Measurements from ENCODE around the gene IL33. TPM values are rescaled to one million over a fixed set of nuclear protein-coding genes. Genes with fewer than 3 reads are reported as not detected.
A peak's percentile ranks its signal among the peaks of the same experiment; 100 is the strongest.

The IL33 gene
- total and polyA plus RNA-seq, 2 of the 8 experiments (the other 6 are each of a cell fraction or from before 2014, with no cell fraction given): not detected

GRCh38 chr9:6195714-6196360 lies 19.8 kb upstream of the IL33 start:
- H2BK5ac ChIP-seq (ENCODE audit: low read depth, low read length): no peak overlapping the region
- no peak overlapping the region for H3K14ac ChIP-seq (ENCODE audit: insufficient read length)
- no peak overlapping the region for H3K18ac ChIP-seq (ENCODE audit: extremely low read depth, low read length)
- no peaks in the 10 kb centered on the region for H3K79me1 ChIP-seq (ENCODE audit: low read depth, low read length)
- ChIA-PET CTCF (ENCODE audit: partially characterized antibody) (interaction anchor here (0.7 to 7.0 kb wide), 11 partner anchors 10 to 364 kb away, joined by 3 to 99 read pairs (median 7); no protein-coding TSS in a partner anchor), POLR2A (ENCODE audit: partially characterized antibody) (interaction anchor here (0.7 kb wide), 1 partner anchor 8 kb away, joined by 3 read pairs; no protein-coding TSS in a partner anchor)
- H2BK15ac ChIP-seq (ENCODE audit: low read length): no peak overlapping the region
- H3K9me3 ChIP-seq (ENCODE audit: insufficient read depth in 2 of 2, low read depth in 1 of 2, low read length in 1 of 2): no peaks in the 10 kb centered on the region
- no peaks in the 10 kb centered on the region for H3K79me2 ChIP-seq (ENCODE audit: control insufficient read depth in 1 of 2, insufficient read depth in 2 of 2, low read length in 2 of 2)
- no peak overlapping the region for H4K91ac ChIP-seq (replicated peaks; ENCODE audit: insufficient read length, low read length)
- no peaks in the 10 kb centered on the region for H3K36me3 ChIP-seq (ENCODE audit: control insufficient read depth in 2 of 4, insufficient read depth in 4 of 4, low read length in 3 of 4)
- no peak overlapping the region for H3K4me2 ChIP-seq (ENCODE audit: insufficient read depth in 1 of 2, low read depth in 2 of 2, low read length in 2 of 2)
- DNase-seq (ENCODE audit: low read depth in 1 of 2, low spot score in 2 of 2) (no peak), FAIRE-seq (no peak)
- H3K23ac ChIP-seq (ENCODE audit: insufficient read length): no peak overlapping the region
- no peak overlapping the region for H3K9ac ChIP-seq (replicated peaks in 1 of 4; ENCODE audit: extremely low read depth in 1 of 4, low read depth in 3 of 4, low read length in 3 of 4)
- no peaks in the 10 kb centered on the region; a peak in 1 of 7 replicates for H3K27me3 ChIP-seq (replicated peaks in 1 of 4; ENCODE audit: control insufficient read depth in 3 of 4, extremely low read depth in 1 of 4, insufficient read depth in 3 of 4, low read length in 3 of 4)
- H3K27ac ChIP-seq (ENCODE audit: low read depth, low read length): no peak overlapping the region
- no peak overlapping the region for H2AK5ac ChIP-seq (ENCODE audit: low read depth, low read length)
- H4K20me1 ChIP-seq (replicated peaks in 1 of 2; ENCODE audit: control insufficient read depth in 1 of 2, insufficient read depth in 2 of 2, low read length in 2 of 2): no peaks in the 10 kb centered on the region
- peak overlapping the region; percentile 72 for H3K4ac ChIP-seq (replicated peaks; ENCODE audit: insufficient read length, low read depth, low read length)
- no peak overlapping the region for H2AFZ ChIP-seq (ENCODE audit: low read length)
- H2BK20ac ChIP-seq (ENCODE audit: low read length): no peak overlapping the region
- 93% methylated on average over 4 of the region's 4 CpGs; no CpG with 5 or more reads in 1 of the 2 experiments for WGBS, 2 experiments (ENCODE audit: extremely low coverage in 1 of 2, insufficient coverage in 1 of 2, insufficient read length in 1 of 2, insufficient replicate concordance in 2 of 2, low coverage in 1 of 2, low lambda C conversion rate in 2 of 2, missing lambda C conversion rate in 1 of 2)
- H3K56ac ChIP-seq (replicated peaks; ENCODE audit: insufficient read length, low read depth, low read length): no peak overlapping the region
- H3K23me2 ChIP-seq (ENCODE audit: low read depth, low read length): no peaks in the 10 kb centered on the region
- no peak overlapping the region for H3K4me3 ChIP-seq (ENCODE audit: extremely low read depth in 1 of 4, insufficient read depth in 2 of 4, low read depth in 3 of 4, low read length in 4 of 4)
- H2BK12ac ChIP-seq (ENCODE audit: low read depth, low read length): peak overlapping the region; percentile 65; the same call in 1 of the 2 replicates
- no peaks in the 10 kb centered on the region for H3K4me1 ChIP-seq (replicated peaks in 1 of 4; ENCODE audit: control insufficient read depth in 3 of 4, insufficient read depth in 4 of 4, low read length in 3 of 4)
- no peak overlapping the region for H4K8ac ChIP-seq (ENCODE audit: extremely low read depth, insufficient read depth, low read length)
- no peak overlapping the region for H4K5ac ChIP-seq (ENCODE audit: insufficient read length, low read depth, low read length)
- no peak overlapping the region for H2BK120ac ChIP-seq (replicated peaks; ENCODE audit: low read depth, low read length)
- TF ChIP-seq POLR2AphosphoS5 (IDR thresholded peaks at IDR 0.05; ENCODE audit: low read depth, low read length): no peak
- no peak for TF ChIP-seq CREB1 (IDR thresholded peaks at IDR 0.05)
- TF ChIP-seq RFX5 (IDR thresholded peaks at IDR 0.05; ENCODE audit: borderline replicate concordance, low read depth, low read length): no peak
- no peak for TF ChIP-seq CHD2 (IDR thresholded peaks at IDR 0.05; ENCODE audit: low read length)
- TF ChIP-seq SUZ12 (IDR thresholded peaks at IDR 0.05; ENCODE audit: low read length): no peak
- TF ChIP-seq POU5F1 (IDR thresholded peaks at IDR 0.05; ENCODE audit: low read depth, low read length): no peak
- TF ChIP-seq EZH2 (IDR thresholded peaks at IDR 0.05; ENCODE audit: low read depth, low read length, severe bottlenecking): no peak
- no peak for TF ChIP-seq RBBP5 (IDR thresholded peaks at IDR 0.05; ENCODE audit: borderline replicate concordance, low read depth, low read length)
- TF ChIP-seq YY1 (IDR thresholded peaks at IDR 0.05; ENCODE audit: low read depth, low read length): no peak
